H1 (cell line): Measurements from ENCODE around the gene SLX4IP.

Experiments
- ASH2L ChIP-seq: fragments of 200-600, 300-600 bp; sonication (generic); IDR thresholded peaks from one replicate; pipeline ENCODE4 v1.7.1; 2017; ENCODE audit warnings: low read length
- CHD2 ChIP-seq: IDR thresholded peaks from 2 replicates; pipeline ENCODE4 v1.6.1; 2012; ENCODE audit warnings: low read length, improper control_type of control experiment
- CREB1 ChIP-seq: IDR thresholded peaks from 2 replicates; pipeline ENCODE4 v1.6.1; 2012; ENCODE audit warnings: inconsistent platforms
- EZH2 ChIP-seq: fragments of 200-600 bp; sonication (generic); IDR thresholded peaks from 2 replicates; pipeline ENCODE4 v1.7.1; 2012; ENCODE audit warnings: low read depth, mild to moderate bottlenecking, moderate library complexity, low read length, inconsistent platforms; ENCODE audit not compliant: severe bottlenecking
- RAD21 ChIP-seq, 2 experiments: IDR thresholded peaks in 1 of 2; conservative IDR thresholded peaks in 1 of 2; 2 replicates each; pipeline ENCODE4 v1.6.1; 2011; ENCODE audit warnings: low read depth in 2 of 2, low read length in 2 of 2, improper control_type of control experiment in 1 of 2, inconsistent platforms in 1 of 2, mild to moderate bottlenecking in 1 of 2, moderate library complexity in 1 of 2
- SAP30 ChIP-seq: fragments of 300-600 bp; sonication (generic); IDR thresholded peaks from 2 replicates; pipeline ENCODE4 v1.7.1; 2012; ENCODE audit warnings: low read length, moderate library complexity, mild to moderate bottlenecking, inconsistent platforms; ENCODE audit not compliant: insufficient read depth, insufficient replicate concordance
- SUZ12 ChIP-seq: fragments of 200-600 bp; sonication (generic); IDR thresholded peaks from 2 replicates; pipeline ENCODE4 v1.6.1; 2012; ENCODE audit warnings: mild to moderate bottlenecking, inconsistent platforms, low read length, moderate library complexity, mixed read lengths
- TBP ChIP-seq: IDR thresholded peaks from 2 replicates; pipeline ENCODE4 v1.6.1; 2011; ENCODE audit warnings: low read depth, low read length, improper control_type of control experiment
- TF ChIP-seq, protein P1 (sequence below), 3 experiments: IDR thresholded peaks; 1 replicate in 2 of 3; 2 replicates in 1 of 3; pipeline versions ENCODE4 v1.5.1 to v1.6.1; 2011; ENCODE audit warnings: low read length in 3 of 3, mild to moderate bottlenecking in 3 of 3, inconsistent platforms in 2 of 3, low read depth in 1 of 3, moderate library complexity in 1 of 3; ENCODE audit not compliant: insufficient read depth in 1 of 3; ENCODE audit errors: control extremely low read depth in 1 of 3

DNA sequence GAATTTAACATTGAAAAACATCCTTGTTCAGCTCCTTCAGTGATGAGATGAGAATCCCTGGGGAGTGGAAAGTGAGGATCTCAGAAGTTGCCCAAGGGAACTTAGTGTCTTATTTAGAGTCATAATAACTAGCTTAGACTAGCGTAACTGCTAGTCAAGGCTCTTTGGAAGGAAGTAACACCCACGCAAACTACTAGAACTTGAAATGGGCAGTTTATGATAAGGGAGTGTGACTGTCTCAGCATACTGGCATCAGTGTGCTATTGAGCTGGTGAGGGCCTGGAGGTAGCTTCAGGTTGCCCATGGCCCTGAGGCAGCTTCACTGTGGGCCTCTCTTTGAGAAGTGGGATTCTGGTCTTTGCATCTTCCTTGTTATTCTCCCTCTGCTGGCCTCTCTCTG, 40.1 kb downstream of the SLX4IP start:
- TF ChIP-seq CHD2 (no peak), RAD21 (IDR thresholded peaks at IDR 0.05 in 1 of 2, conservative IDR thresholded peaks at IDR 0.05 in 1 of 2; ENCODE audit: low read depth in 2 of 2, low read length in 2 of 2) (no peak), SUZ12 (no peak), CREB1 (no peak), ASH2L (no peak), TBP (no peak), SAP30 (no peak), EZH2 (no peak)
- TF ChIP-seq, protein P1, sequence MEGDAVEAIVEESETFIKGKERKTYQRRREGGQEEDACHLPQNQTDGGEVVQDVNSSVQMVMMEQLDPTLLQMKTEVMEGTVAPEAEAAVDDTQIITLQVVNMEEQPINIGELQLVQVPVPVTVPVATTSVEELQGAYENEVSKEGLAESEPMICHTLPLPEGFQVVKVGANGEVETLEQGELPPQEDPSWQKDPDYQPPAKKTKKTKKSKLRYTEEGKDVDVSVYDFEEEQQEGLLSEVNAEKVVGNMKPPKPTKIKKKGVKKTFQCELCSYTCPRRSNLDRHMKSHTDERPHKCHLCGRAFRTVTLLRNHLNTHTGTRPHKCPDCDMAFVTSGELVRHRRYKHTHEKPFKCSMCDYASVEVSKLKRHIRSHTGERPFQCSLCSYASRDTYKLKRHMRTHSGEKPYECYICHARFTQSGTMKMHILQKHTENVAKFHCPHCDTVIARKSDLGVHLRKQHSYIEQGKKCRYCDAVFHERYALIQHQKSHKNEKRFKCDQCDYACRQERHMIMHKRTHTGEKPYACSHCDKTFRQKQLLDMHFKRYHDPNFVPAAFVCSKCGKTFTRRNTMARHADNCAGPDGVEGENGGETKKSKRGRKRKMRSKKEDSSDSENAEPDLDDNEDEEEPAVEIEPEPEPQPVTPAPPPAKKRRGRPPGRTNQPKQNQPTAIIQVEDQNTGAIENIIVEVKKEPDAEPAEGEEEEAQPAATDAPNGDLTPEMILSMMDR (IDR thresholded peaks at IDR 0.05; ENCODE audit: control extremely low read depth in 1 of 3, insufficient read depth in 1 of 3, low read depth in 1 of 3, low read length in 3 of 3): no peak
